Measurements from ENCODE around the gene AP1G1. TPM values are rescaled to one million over a fixed set of nuclear protein-coding genes. Genes with fewer than 3 reads are reported as not detected.

The AP1G1 gene
- total RNA-seq, 1 donor from 2014 or later, result 56.0 TPM

GRCh38 chr16:71771571-71771970 is 37.1 kb downstream of the AP1G1 start:
- H3K27me3 ChIP-seq (ENCODE audit: control insufficient read depth, insufficient read depth, low read length), result no peaks in the 10 kb centered on the region
- TF ChIP-seq CTCF (IDR thresholded peaks at IDR 0.05; ENCODE audit: insufficient read depth, low read length, poor library complexity, severe bottlenecking), result no peak
- H3K4me3 ChIP-seq (ENCODE audit: low read depth, low read length), result no peak overlapping the region
- DNase-seq (ENCODE audit: low read depth), result no peak
- peaks cover 2% of the 10 kb centered on the region for H3K36me3 ChIP-seq (ENCODE audit: control insufficient read depth, insufficient read depth, low read length)

GRCh38 chr16:71769222-71769621 is 39.4 kb downstream of the AP1G1 start:
- Histone ChIP-seq H3K27me3 (ENCODE audit: control insufficient read depth, insufficient read depth, low read length) (no peaks in the 10 kb centered on the region), H3K4me3 (ENCODE audit: low read depth, low read length) (no peak overlapping the region), H3K36me3 (ENCODE audit: control insufficient read depth, insufficient read depth, low read length) (peaks cover 2% of the 10 kb centered on the region)
- no peak for DNase-seq (ENCODE audit: low read depth)
- TF ChIP-seq CTCF (IDR thresholded peaks at IDR 0.05; ENCODE audit: insufficient read depth, low read length, poor library complexity, severe bottlenecking), result no peak

- Histone ChIP-seq H3K27me3 (ENCODE audit: control insufficient read depth, insufficient read depth, low read length) (no peaks in the 10 kb centered on the region), H3K36me3 (ENCODE audit: control insufficient read depth, insufficient read depth, low read length) (peaks cover 4% of the 10 kb centered on the region), H3K4me3 (ENCODE audit: low read depth, low read length) (no peak overlapping the region)
- no peak for TF ChIP-seq CTCF (IDR thresholded peaks at IDR 0.05; ENCODE audit: insufficient read depth, low read length, poor library complexity, severe bottlenecking)
- DNase-seq (ENCODE audit: low read depth), result no peak
Observed at GRCh38 chr16:71767060-71767900, 41.4 kb downstream of the AP1G1 start.

GRCh38 chr16:71762186-71762585 is 46.4 kb downstream of the AP1G1 start:
- no peak for DNase-seq (ENCODE audit: low read depth)
- Histone ChIP-seq H3K4me3 (ENCODE audit: low read depth, low read length) (no peak overlapping the region), H3K27me3 (ENCODE audit: control insufficient read depth, insufficient read depth, low read length) (no peaks in the 10 kb centered on the region), H3K36me3 (ENCODE audit: control insufficient read depth, insufficient read depth, low read length) (peaks cover 2% of the 10 kb centered on the region)
- TF ChIP-seq CTCF (IDR thresholded peaks at IDR 0.05; ENCODE audit: insufficient read depth, low read length, poor library complexity, severe bottlenecking), result no peak

GRCh38 chr16:71761097-71761496 is 47.5 kb downstream of the AP1G1 start:
- DNase-seq (ENCODE audit: low read depth), result no peak
- Histone ChIP-seq H3K36me3 (ENCODE audit: control insufficient read depth, insufficient read depth, low read length) (peaks cover 2% of the 10 kb centered on the region), H3K4me3 (ENCODE audit: low read depth, low read length) (no peak overlapping the region), H3K27me3 (ENCODE audit: control insufficient read depth, insufficient read depth, low read length) (no peaks in the 10 kb centered on the region)
- TF ChIP-seq CTCF (IDR thresholded peaks at IDR 0.05; ENCODE audit: insufficient read depth, low read length, poor library complexity, severe bottlenecking), result no peak
